Neural cell (in vitro differentiated cells): ENCODE results near the gene FAM98B. TPM values are rescaled to one million over a fixed set of nuclear protein-coding genes. Genes with fewer than 3 reads are reported as not detected.

Experiments used
- H2AFZ ChIP-seq: fragments of 200-600, 300-800 bp; sonication (generic), shearing (Covaris generic); 2 replicates; pipeline ENCODE4 v1.6.0; 2014; ENCODE audit warnings: low read depth, mild to moderate bottlenecking, antibody characterized with exemption, low read length, moderate library complexity
- H3F3A ChIP-seq: fragments of 200-600 bp; shearing (Covaris generic); 2 replicates; pipeline ENCODE4 v1.6.1; 2016; ENCODE audit warnings: mild to moderate bottlenecking, moderate library complexity, mixed read lengths, antibody characterized with exemption, low read length; ENCODE audit not compliant: insufficient read depth, poor library complexity, severe bottlenecking
- H3K27ac ChIP-seq: fragments of 200-600, 300-800 bp; sonication (generic), shearing (Covaris generic); 2 replicates; pipeline ENCODE4 v1.5.1; 2014; ENCODE audit warnings: mild to moderate bottlenecking, low read length, moderate library complexity
- H3K27me3 ChIP-seq: fragments of 300-800, 200-600 bp; sonication (generic), shearing (Covaris generic); 2 replicates; pipeline ENCODE4 v1.6.0; 2014; ENCODE audit warnings: mild to moderate bottlenecking, low read depth, low read length, moderate library complexity; ENCODE audit not compliant: insufficient read depth
- H3K36me3 ChIP-seq: fragments of 300-800, 200-600 bp; sonication (generic), shearing (Covaris generic); 2 replicates; pipeline ENCODE4 v1.5.1; 2014; ENCODE audit warnings: mild to moderate bottlenecking, antibody characterized with exemption, low read length, moderate library complexity; ENCODE audit not compliant: insufficient read depth
- H3K4me2 ChIP-seq: fragments of 300-800, 200-600 bp; sonication (generic), shearing (Covaris generic); 2 replicates; pipeline ENCODE4 v1.6.0; 2014; ENCODE audit warnings: mild to moderate bottlenecking, low read length
- H3K4me3 ChIP-seq: fragments of 300-800, 200-600 bp; sonication (generic), shearing (Covaris generic); 2 replicates; pipeline ENCODE4 v1.5.1; 2014; ENCODE audit warnings: mild to moderate bottlenecking, low read length, moderate library complexity
- H3K79me2 ChIP-seq: fragments of 200-600 bp; shearing (Covaris generic); replicated peaks from 2 replicates; pipeline ENCODE4 v1.6.0; 2014; ENCODE audit warnings: mild to moderate bottlenecking, low read length, moderate library complexity; ENCODE audit not compliant: insufficient read depth
- H3K9ac ChIP-seq: fragments of 300-800, 200-600 bp; sonication (generic), shearing (Covaris generic); 2 replicates; pipeline ENCODE4 v1.6.1; 2016; ENCODE audit warnings: mild to moderate bottlenecking, low read length, mixed read lengths
- H3K9me2 ChIP-seq: fragments of 200-600 bp; shearing (Covaris generic); 2 replicates; pipeline ENCODE4 v1.6.1; 2016; ENCODE audit warnings: mild to moderate bottlenecking, low read length, mixed read lengths; ENCODE audit not compliant: insufficient read depth
- H3K9me3 ChIP-seq: fragments of 200-600, 300-800 bp; sonication (generic), shearing (Covaris generic); 2 replicates; pipeline ENCODE4 v1.6.1; 2016; ENCODE audit warnings: mild to moderate bottlenecking, mixed run types, low read length, moderate library complexity, mixed read lengths
- H4K20me1 ChIP-seq: fragments of 200-600 bp; shearing (Covaris generic); 2 replicates; pipeline ENCODE4 v1.6.1; 2016; ENCODE audit warnings: mild to moderate bottlenecking, mixed run types; ENCODE audit not compliant: insufficient read depth
- CTCF ChIP-seq: fragments of 450-650 bp; IDR thresholded peaks from 2 replicates; pipeline ENCODE4 v1.5.1; 2014; ENCODE audit warnings: antibody characterized with exemption, mild to moderate bottlenecking, moderate library complexity; ENCODE audit not compliant: poor library complexity, severe bottlenecking
- EP300 ChIP-seq: fragments of 450-650 bp; conservative IDR thresholded peaks from 2 replicates; pipeline ENCODE4 v1.6.1; 2014; ENCODE audit warnings: antibody characterized with exemption, mild to moderate bottlenecking, moderate library complexity; ENCODE audit not compliant: poor library complexity, severe bottlenecking
- EZH2 ChIP-seq: fragments of 200-600, 300-800 bp; shearing (Covaris generic), sonication (generic); IDR thresholded peaks from 2 replicates; pipeline ENCODE4 v1.6.1; 2014; ENCODE audit warnings: antibody characterized with exemption, low read length, borderline replicate concordance, mild to moderate bottlenecking; ENCODE audit not compliant: insufficient read depth, poor library complexity, severe bottlenecking
- MXI1 ChIP-seq: fragments of 450-650 bp; conservative IDR thresholded peaks from 2 replicates; pipeline ENCODE4 v1.6.1; 2014; ENCODE audit warnings: antibody characterized with exemption, mild to moderate bottlenecking; ENCODE audit not compliant: poor library complexity, severe bottlenecking
- POLR2AphosphoS5 ChIP-seq: IDR thresholded peaks from 2 replicates; pipeline ENCODE4 v1.6.1; 2012
- RAD21 ChIP-seq: fragments of 450-650 bp; conservative IDR thresholded peaks from 2 replicates; pipeline ENCODE4 v1.6.1; 2014; ENCODE audit warnings: antibody characterized with exemption, mild to moderate bottlenecking, moderate library complexity
- REST ChIP-seq: IDR thresholded peaks from 2 replicates; pipeline ENCODE4 v1.6.1; 2012; ENCODE audit warnings: borderline replicate concordance
- SMC3 ChIP-seq: fragments of 450-650 bp; conservative IDR thresholded peaks from 2 replicates; pipeline ENCODE4 v1.6.1; 2014; ENCODE audit warnings: antibody characterized with exemption, mild to moderate bottlenecking, moderate library complexity; ENCODE audit not compliant: poor library complexity
- TAF1 ChIP-seq: IDR thresholded peaks from 2 replicates; pipeline ENCODE4 v1.6.1; 2012; ENCODE audit warnings: low read depth
- polyA plus RNA-seq: library from polyadenylated mRNA; depleted of rRNA; stranded (reverse); fragments of >200 nt; gene quantifications from 2 replicates; pipeline ENCODE4 v1.2.3, GENCODE V29; 2014

FAM98B gene
- polyA plus RNA-seq, 1 donor from 2014 or later: 12.7 TPM

GRCh38 chr15:38458646-38459045 lies 4.7 kb downstream of the FAM98B start:
- Histone ChIP-seq H3K36me3 (no peaks in the 10 kb centered on the region), H3K27me3 (no peaks in the 10 kb centered on the region), H3K4me3 (no peak overlapping the region), H2AFZ (no peak overlapping the region), H4K20me1 (no peaks in the 10 kb centered on the region), H3F3A (no peaks in the 10 kb centered on the region), H3K27ac (no peak overlapping the region), H3K4me2 (no peak overlapping the region), H3K9me2 (no peaks in the 10 kb centered on the region), H3K9me3 (no peaks in the 10 kb centered on the region), H3K79me2 (peaks cover 62% of the 10 kb centered on the region), H3K9ac (no peak overlapping the region)
- TF ChIP-seq RAD21 (no peak), EP300 (no peak), CTCF (no peak), POLR2AphosphoS5 (no peak), SMC3 (no peak), TAF1 (no peak), MXI1 (no peak), REST (no peak), EZH2 (no peak)

GRCh38 chr15:38459480-38459879 lies 5.6 kb downstream of the FAM98B start:
- Histone ChIP-seq H4K20me1 (no peaks in the 10 kb centered on the region), H2AFZ (no peak overlapping the region), H3K9ac (no peak overlapping the region), H3K27me3 (no peaks in the 10 kb centered on the region), H3K79me2 (peaks cover 60% of the 10 kb centered on the region), H3K9me3 (no peaks in the 10 kb centered on the region), H3K4me2 (no peak overlapping the region), H3K27ac (no peak overlapping the region), H3F3A (no peaks in the 10 kb centered on the region), H3K9me2 (no peaks in the 10 kb centered on the region), H3K4me3 (no peak overlapping the region), H3K36me3 (no peaks in the 10 kb centered on the region)
- TF ChIP-seq SMC3 (no peak), CTCF (no peak), TAF1 (no peak), EP300 (no peak), MXI1 (no peak), RAD21 (no peak), POLR2AphosphoS5 (no peak), EZH2 (no peak)
